ENCODE measurements around the gene TRIM74.
"Not testable (repeated sequence)": the region's sequence is repeated elsewhere in the genome, so short reads cannot be mapped to it uniquely, and the experiment has no call there.

TRIM74 gene

GRCh38 chr7:72968980-72969516 is at the start of gene TRIM74:
Gene TRIM74, minus strand, starts transcription at chr7:72969466. Its CDS starts 3,309 bp downstream, at chr7:72966157.
- not testable (repeated sequence) for DNase-seq

- DNase-seq, result not testable (repeated sequence)
Measured at GRCh38 chr7:73006491-73006890, 37.2 kb upstream of the TRIM74 start.

GRCh38 chr7:73005693-73006447 is 36.6 kb upstream of the TRIM74 start:
- DNase-seq, result not testable (repeated sequence)

- not testable (repeated sequence) for DNase-seq
Measured at GRCh38 chr7:73005356-73005692, 36.1 kb upstream of the TRIM74 start.

GRCh38 chr7:72997887-72998468 is 28.7 kb upstream of the TRIM74 start:
- DNase-seq, result not testable (repeated sequence)

GRCh38 chr7:72997447-72997846 is 28.2 kb upstream of the TRIM74 start:
- not testable (repeated sequence) for DNase-seq

GRCh38 chr7:72995484-72995883 is 26.2 kb upstream of the TRIM74 start:
- DNase-seq, result not testable (repeated sequence)

GRCh38 chr7:72990146-72990913 is 21.1 kb upstream of the TRIM74 start:
- DNase-seq, result not testable (repeated sequence)

GRCh38 chr7:72982084-72982483 is 12.8 kb upstream of the TRIM74 start:
- not testable (repeated sequence) for DNase-seq

GRCh38 chr7:72980382-72980781 is 11.1 kb upstream of the TRIM74 start:
- DNase-seq, result not testable (repeated sequence)

- not testable (repeated sequence) for DNase-seq
Measured at GRCh38 chr7:72976434-72976833, 7.2 kb upstream of the TRIM74 start.

GRCh38 chr7:72975656-72976286 is 6.5 kb upstream of the TRIM74 start:
- DNase-seq, result not testable (repeated sequence)

- not testable (repeated sequence) for DNase-seq
Measured at GRCh38 chr7:72974781-72975180, 5.5 kb upstream of the TRIM74 start.

- not testable (repeated sequence) for DNase-seq
Measured at GRCh38 chr7:72971505-72971904, 2.2 kb upstream of the TRIM74 start.

GRCh38 chr7:72969688-72970087 is 422 bp upstream of the TRIM74 start:
- not testable (repeated sequence) for DNase-seq

GRCh38 chr7:72966892-72967291 is 2.4 kb downstream of the TRIM74 start:
- not testable (repeated sequence) for DNase-seq

GRCh38 chr7:72965186-72965975 is 3.9 kb downstream of the TRIM74 start:
- not testable (repeated sequence) for DNase-seq

- DNase-seq, result not testable (repeated sequence)
Measured at GRCh38 chr7:72963056-72963455, 6.2 kb downstream of the TRIM74 start.

- not testable (repeated sequence) for DNase-seq
Measured at GRCh38 chr7:72961346-72961650, 8.0 kb downstream of the TRIM74 start.

- DNase-seq, result not testable (repeated sequence)
Measured at GRCh38 chr7:72960626-72961345, 8.5 kb downstream of the TRIM74 start.

- DNase-seq, result not testable (repeated sequence)
Measured at GRCh38 chr7:72960029-72960428, 9.2 kb downstream of the TRIM74 start.

Measured in NCI-H69 (cell line).